Spleen (tissue), 7 donors: ENCODE results near the gene RAPGEFL1.

ENCODE experiments used
- POLR2A ChIP-seq, 3 donors: fragments of 450-650 bp; IDR thresholded peaks; one replicate each; pipeline ENCODE4 v1.5.1; 2017; ENCODE audit warnings: antibody characterized with exemption in 3 of 3, mild to moderate bottlenecking in 1 of 3
- POLR2AphosphoS5 ChIP-seq, 3 donors: sonication (generic); formaldehyde crosslinking; IDR thresholded peaks; one replicate each; pipeline ENCODE4 v1.5.1; 2017; ENCODE audit warnings: antibody characterized with exemption in 3 of 3
- TF ChIP-seq, protein P1 (sequence below), 11 experiments: fragments of 200-600 bp in 7 of 11; fragments of 450-650 bp in 4 of 11; sonication (generic) in 4 of 11; IDR thresholded peaks in 8 of 11; conservative IDR thresholded peaks in 3 of 11; 1 replicate in 7 of 11; 2 replicates in 4 of 11; pipeline versions ENCODE4 v1.4.0 to v1.8.0; 2016 to 2021; ENCODE audit warnings: antibody characterized with exemption in 11 of 11, inconsistent platforms in 4 of 11, mild to moderate bottlenecking in 1 of 11
- donor health status: DM: no; HTN: no; CAD: no; lungs with moderate emphysema.
- donor health status: DM: no; HTN: no; CAD: no.
- donor health status: DM: no; HTN: no; CAD: no.

DNA sequence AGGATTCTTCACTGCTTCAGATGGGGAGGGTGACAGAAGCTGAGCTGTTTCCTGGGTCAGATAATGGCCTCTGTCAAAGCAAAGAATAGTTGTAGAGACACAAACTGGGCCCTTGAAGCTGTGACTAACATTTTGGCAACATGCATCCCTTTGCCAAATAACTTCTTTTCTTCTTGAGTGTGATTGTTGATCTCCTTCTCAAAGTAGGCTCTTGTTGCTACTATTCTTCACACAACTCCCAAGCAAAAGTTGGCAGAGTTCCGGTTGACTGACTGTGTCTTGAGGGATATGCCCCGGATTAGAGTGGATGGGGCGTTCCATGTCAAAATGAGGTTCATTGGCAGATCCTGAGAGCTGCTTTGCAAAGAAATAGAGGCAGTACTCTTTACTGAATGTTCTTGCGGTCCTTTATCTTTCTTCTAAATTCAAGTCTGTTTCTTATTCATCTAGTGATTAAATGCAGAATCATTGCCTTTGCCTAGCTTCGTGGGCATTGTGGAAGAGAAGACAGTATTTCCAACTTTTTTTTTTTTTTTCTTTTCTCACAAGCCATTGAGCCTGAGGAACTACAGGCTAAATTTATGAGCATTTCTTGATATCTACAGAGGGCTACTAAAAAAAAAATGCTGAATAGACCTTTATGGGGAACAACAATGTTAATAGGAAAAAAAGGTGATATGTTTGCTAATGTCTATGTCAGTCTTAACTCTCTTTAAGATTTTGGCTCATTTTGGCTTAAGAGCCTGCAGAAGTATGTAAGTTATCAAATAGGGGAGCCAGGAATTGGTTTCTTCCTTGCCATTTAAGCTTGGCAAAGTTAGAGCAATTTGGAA lies 47.7 kb downstream of the RAPGEFL1 start:
- TF ChIP-seq, protein P1, sequence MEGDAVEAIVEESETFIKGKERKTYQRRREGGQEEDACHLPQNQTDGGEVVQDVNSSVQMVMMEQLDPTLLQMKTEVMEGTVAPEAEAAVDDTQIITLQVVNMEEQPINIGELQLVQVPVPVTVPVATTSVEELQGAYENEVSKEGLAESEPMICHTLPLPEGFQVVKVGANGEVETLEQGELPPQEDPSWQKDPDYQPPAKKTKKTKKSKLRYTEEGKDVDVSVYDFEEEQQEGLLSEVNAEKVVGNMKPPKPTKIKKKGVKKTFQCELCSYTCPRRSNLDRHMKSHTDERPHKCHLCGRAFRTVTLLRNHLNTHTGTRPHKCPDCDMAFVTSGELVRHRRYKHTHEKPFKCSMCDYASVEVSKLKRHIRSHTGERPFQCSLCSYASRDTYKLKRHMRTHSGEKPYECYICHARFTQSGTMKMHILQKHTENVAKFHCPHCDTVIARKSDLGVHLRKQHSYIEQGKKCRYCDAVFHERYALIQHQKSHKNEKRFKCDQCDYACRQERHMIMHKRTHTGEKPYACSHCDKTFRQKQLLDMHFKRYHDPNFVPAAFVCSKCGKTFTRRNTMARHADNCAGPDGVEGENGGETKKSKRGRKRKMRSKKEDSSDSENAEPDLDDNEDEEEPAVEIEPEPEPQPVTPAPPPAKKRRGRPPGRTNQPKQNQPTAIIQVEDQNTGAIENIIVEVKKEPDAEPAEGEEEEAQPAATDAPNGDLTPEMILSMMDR (IDR thresholded peaks at IDR 0.05 in 8 of 11, conservative IDR thresholded peaks at IDR 0.05 in 3 of 11): no peak
- TF ChIP-seq POLR2AphosphoS5 (IDR thresholded peaks at IDR 0.05) (no peak), POLR2A (IDR thresholded peaks at IDR 0.05) (no peak)
